Kidney capillary endothelial cell (primary cell): ENCODE measurements around the gene CARD19.
"Not testable (repeated sequence)": the region's sequence is repeated elsewhere in the genome, so short reads cannot be mapped to it uniquely, and the experiment has no call there.

Experiments used
- DNase-seq: peaks from one replicate; pipeline ENCODE4 v3.0.0-alpha.2; 2018; ENCODE audit warnings: low spot score

CARD19 gene

DNA sequence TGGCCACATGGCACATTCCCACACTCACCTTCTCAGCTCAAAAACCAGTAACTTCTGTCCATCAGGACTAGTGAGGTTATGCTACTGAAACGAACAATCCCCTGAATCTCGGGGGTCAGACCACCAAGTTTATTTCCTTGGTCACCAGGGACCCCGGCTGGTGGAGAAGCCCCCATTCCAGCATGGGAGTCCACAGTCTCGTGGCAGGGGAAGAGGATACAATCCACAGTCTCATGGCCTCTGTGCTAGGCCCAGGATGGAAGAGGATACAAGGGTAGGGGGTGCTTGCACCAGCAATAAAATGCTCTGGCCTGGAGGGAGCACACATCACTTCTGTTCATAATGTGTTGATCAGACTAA is 7.4 kb upstream of the CARD19 start:
- no peak for DNase-seq

DNA sequence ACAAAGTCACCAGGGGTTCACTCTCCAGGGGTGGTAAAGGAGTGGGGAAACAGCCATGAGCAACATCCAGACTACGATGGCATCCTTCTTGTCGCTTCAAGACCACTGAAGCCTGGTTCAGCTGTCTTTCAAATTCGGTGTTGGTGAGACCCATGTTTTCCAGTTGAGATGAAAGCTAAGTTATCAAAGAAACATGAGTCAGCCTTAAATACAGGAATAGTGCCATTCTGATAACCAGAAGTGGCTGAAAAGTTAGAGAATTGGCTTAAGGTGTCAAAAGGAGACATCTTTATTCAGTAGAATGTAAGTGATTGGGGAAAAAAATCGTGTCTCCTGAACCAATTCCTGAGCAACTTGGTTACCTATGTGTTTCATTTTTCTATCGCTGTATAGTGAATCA is 7.0 kb upstream of the CARD19 start:
- no peak for DNase-seq

DNA sequence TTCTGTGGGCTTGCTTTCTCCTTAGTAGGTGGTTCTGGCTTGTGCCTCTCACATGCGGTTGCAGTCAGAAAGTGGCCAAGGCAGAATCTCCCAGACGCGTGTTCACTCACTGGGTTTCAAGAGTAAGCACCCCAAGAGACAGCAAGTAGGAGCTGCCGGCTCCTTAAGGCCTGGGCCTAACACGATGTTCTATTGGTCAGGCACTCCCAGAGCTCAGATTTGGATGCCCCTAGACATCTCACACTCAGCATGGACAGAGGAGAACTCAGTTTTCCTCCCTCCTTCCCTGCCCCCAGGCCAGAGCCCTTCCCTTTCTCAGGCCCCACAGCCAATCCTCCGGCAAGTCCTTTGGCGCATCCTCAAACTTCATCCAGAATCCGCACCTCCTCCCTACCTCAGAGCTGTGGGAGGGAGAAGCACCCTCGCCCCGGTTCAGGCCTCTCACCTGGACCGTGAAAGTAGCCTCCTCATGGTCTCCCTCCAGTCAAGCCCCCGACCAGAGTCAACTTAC is 6.5 kb upstream of the CARD19 start:
- no peak for DNase-seq

DNA sequence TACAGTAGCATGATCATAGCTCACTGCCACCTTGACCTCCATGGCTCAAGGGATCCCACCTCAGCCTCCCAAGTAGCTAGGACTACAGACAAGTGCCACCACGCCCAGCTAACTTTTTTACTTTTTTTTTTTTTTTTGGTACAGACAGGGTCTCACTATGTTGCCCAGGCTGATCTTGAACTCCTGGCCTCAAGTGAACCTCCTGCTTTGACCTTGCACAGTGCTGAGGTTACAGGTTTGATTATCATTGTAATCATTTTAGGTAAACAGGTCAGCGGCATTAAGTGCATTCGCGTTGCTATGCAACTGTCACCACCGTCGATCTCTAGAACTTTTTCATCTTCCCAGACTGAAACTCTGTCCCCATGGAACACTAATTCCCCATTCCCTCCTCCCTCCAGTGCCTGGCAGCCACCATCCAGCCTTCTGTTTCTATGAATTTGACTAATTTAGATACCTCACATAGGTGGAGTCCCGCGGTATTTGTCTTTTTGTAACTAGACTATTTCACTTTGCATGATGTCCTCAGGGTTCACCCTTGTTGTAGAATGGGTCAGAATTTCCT is 5.8 kb upstream of the CARD19 start:
- DNase-seq: no peak

DNA sequence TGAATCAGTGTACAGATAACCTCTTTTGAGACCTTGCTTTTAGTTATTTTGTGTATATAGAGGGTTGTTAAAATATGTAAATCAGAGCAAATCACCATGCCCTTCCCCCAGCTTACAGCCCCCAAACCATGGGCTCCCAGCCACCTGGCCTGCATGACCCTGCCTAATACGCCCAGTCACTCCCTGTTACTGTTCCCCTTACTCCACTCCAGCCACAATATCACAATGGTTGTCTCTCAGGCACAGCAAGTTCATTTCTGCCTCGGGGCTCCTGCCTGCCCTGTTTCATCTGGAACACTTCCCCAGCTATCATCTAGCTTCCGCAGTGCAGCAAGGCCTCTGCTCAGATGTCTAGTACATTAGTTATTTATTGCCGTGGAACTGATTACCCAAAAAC is 5.0 kb upstream of the CARD19 start:
- no peak for DNase-seq

DNA sequence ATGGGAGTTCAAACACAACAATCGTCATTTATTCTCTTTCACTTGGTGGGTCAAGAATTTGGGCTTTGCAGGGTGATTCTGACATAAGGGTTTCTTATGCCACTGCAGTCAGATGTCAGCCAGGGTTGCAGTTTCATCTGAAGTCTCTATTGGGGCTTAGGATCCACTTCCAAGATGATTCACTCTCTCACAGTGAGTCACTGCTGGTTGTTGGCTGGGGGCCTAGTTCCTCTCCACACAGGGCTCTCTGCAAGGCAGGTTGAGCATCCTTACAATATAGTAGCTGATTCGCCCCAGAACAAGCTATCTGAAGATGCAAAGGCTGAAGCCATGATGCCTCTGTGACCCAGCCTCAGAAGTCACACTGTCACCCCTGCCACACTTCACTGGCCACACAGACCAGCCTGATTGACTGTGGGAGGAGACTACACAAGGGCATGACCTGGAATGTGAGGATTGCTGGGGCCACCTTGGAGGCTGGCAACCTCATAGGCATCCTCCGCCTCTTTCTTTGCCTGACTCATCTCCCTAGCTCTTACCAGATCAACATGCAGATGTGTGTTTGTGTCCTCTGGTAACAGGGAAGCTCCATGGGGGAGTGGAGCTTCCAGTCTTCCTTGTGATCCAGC is 4.5 kb upstream of the CARD19 start:
- DNase-seq: peak; percentile 38

DNA sequence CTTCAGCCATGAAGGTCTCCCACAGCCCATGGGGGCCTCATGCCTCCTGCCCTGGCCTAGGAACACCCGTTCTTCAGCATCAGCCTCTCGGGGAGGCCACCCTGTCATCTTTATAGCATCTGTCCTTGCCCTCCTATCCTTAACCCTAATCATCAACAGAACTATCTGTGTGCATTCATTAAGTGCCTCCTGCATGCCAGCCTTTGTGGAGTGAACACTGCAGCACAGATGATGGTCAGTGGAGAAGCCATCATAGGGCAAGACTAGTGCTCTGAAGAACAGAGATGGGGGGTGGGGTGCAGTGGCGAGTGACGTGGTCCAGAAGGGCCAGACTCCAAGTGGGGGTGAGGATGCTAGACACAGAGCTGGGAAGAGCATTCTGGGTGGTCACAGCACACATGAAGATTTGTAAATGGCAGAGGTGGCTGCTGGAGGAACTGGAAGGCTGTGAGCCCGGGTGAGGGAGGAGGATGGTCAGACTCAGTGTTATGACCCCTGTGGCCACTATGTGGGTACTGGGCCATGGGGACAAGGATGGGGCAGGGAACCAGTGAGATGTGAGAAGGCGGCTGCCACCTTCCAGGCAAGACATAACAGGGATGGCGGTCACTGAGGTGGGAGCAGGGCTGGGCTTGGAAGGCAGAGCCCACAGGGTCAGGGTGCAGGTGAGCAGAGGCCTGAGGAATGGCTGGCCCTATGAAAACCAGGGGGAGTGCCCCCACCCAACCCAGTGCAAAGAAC is 3.6 kb upstream of the CARD19 start:
- DNase-seq: no peak

DNA sequence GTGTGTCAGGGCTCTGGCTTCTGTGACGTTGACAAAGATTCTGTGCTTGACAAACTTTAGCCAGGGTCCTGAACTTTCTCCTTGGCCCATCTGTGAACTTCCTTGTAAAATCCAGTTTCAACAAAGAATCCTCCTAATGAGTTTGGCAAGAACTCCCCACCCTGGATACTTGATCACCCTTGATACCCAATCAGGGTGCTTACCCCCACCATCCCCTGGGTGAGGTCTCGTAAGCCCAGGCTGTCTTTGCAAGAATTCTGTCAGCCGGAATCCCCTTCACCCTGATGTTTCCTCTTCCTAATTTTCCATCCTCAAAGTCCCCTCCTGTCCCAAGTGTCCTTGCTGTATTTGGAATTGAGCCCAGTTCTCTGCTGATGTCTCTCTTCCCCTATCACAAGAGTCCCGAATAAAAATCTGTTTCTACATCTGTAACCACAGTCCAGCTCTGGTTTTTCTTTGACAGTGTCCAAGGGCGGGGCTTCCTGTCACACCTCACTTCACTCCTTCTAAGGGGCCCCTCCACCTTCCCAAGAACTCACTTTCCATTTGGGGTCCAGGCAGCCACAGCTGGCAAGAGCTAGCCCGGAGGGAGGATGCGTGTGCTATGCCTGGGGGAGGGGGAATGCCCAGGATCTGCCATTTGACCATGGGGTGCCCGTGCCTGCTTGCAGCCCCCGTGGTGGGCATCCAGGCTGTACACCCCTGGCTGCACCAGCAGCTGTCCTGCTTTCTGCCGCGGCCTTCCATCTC is 2.7 kb upstream of the CARD19 start:
- DNase-seq: no peak

DNA sequence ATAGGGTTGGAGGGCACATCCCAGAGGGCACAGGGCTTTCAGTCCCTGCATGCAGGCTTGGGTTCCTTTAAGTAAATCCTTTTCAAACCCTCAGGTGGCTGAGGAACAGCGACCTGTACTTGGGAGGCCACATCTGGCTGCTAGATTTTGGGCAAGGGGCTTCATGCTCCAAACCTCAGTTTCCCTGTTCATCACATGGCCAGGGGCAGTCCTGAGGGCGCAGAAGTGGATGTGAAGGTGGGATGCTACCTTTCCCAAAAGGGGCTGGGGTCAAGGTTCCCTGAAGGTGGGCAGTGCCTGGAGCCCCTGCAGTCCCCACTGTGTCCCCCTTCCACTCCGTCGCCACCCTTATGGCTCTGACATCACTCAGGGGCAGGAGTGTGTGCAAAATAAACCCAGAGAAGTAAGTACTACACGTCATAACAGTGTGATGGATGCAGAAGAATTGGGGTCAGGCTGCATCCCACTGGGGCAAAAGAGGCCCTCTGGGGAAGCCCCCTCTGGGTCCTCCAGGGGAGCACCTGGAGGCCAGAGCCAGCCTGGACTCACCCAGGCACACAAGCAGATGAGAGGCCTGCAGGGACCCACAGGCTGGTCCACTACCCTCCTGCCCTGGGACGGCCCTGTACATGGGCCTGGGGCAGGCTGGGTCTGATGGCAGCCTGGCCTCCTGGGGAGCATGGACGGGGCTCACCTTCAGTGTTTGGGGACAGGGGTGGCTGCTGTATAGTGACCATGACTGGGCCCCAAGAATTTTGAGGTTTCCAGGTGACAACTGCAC is 1.9 kb upstream of the CARD19 start:
- DNase-seq: no peak

DNA sequence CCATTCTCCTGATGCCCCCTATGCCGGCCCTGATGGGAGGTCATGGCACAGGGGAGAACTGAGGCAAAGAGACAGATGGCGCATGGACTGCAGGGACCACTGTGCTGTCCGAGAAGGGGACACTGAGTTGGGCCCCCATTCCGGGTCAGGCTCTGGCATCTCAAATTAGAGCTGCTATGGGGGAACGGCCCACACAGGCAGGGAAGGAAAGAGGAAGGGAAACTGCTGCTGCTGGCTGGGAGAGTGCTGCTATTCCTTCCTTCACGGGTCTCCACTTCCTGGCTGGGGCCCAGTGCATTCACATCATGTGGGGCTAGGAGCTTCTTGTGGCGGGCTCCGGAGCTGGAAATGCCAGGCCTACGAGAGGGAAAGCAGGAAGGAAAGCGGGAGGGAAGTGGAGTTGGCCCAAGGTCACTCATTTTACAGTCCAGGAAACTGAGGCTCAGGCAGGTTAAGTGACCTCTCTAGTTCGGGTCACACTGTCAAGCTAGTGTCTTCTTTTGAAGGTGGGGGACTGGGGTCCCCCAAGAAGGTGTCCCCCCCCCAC is 1.3 kb upstream of the CARD19 start:
- DNase-seq: no peak

DNA sequence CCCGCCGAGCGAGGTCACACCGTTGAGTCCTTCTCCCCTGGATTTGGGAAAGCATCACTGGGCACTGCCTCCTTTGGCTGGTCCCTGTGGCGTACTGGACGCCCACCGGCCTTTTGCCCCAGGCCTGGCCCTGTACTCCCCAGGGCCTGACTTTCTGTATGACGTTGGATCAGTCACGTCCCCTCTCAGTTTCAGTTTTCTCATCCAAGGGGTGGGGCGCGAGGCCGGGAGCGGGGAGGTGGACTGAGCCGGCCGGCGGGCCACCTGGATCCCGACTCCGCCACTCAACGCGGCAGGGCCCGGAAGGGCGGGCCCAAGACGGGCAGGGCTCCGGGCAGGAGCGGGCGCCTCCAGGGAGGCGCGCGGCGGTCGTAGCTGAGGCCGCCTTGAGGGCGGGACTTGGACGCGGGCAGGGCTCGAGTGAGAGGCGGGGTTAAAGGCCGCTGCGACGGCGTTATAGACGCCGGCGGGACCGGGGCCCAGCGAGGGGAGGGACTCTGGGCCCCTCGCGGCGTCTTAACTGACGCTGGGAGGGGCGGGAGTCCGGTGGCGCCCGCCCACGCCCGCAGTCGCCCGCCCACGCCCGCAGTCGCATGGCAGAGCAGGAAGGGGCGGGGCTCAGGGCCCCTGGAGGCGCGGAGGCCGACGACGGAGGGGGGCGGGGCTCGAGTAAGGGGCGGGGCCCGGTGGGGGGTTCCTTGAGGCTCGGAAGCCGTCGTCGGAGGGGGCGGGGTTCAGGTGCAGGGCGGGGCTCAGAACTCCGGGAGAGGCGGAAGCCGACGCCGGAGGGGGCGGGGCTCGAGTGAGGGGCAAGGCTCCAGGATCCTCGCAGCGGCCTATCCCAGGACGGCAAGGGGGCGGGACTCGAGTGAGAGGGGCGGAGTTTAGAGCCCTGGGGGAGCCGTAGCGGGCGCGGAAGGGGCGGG is 549 bp upstream of the CARD19 start:
- peak; percentile 99 for DNase-seq

DNA sequence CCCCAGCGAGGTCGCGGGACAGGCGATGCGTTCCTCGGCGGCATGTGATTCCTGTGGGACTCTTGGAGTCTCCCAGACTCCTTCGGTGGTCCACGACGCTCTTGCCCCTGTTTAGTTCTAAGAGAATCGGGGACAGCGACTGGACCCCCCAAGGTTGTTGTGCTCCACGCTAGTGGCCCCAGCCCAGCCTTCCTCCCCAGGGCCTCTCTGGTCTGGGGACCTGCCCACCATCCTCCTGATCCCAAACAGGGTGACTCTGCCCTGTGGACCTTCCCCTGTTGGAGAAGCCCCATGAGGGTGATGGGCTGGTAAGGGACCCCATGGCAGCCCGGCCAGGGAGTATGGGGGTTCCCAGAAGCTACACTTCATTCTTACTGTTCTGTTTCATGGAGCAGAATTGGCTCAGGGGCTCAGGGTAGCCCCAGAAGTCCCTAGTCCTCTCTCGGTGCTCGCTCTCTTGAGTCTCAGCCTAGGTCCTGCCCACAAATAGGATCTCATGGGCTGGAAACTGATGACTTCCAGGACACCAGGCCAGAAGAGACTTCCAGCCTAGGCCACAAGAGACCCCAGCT is 880 bp downstream of the CARD19 start:
- DNase-seq: no peak

DNA sequence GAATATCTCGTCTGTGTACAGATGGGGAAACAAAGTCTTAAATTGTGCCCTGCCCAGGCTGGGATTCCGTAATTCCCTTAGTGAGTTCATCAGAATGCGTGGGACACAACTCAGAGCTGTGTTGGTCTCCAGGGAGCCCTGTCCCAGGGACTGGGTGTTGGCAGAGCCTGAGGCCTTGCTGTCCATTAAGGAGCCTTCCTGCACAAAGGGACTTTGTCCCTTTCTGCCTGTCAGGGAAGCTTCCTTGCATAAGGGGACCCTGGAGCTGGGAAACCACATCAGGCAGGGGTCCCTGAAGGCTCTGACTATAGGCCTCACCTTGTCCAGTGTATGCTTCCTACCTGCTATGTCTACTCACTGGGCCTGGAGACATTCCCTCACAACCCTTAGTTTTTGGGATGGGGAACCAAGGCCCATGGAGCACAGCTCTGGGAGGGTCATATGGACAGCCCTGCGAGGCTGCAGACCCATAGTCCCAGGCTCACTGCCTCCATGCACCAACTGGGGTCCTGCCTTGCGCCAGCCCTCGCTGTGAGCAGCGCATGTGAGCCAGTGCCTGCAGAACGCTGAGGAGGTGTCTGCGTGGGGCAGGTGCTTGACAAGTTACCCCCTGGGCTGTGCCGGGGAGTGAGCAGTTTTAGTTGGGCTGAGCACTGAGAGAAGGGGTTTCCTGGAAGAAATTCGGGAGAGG is 1.6 kb downstream of the CARD19 start:
- no peak for DNase-seq

DNA sequence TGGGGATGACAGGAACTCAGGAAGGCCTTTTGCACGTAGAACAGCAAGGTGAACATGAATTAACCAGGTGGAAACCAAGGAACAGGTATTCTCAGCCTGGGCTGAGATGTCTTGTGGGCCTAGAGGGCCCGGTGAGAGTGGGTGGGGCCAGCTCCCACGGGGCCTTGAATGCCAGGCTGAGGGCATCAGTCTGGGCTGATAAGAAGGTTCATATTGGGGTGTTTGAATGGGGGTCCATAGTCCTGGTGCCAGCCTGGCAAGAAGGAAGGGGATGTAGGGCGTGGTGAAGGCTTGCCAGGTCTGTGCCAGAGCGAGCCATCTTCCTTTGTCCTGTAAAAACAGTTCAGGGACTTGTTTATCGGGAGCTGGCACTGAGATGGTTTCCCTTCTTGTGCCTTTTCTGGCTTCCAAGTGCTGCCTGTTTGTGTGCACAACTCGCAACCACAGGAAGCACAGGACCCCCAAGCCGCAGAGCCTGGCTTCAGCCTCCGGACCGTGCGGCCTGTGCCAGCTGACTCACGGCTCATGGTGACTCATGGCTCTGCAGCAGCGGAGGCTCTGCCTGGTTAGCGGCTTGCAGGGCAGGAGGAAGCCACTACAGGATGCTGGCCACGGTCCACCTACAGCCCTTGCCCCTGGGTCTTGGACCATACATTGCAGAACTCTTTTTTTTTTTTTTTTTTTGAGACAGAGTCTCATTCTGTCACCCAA is 2.4 kb downstream of the CARD19 start:
- DNase-seq: peak; percentile 93

DNA sequence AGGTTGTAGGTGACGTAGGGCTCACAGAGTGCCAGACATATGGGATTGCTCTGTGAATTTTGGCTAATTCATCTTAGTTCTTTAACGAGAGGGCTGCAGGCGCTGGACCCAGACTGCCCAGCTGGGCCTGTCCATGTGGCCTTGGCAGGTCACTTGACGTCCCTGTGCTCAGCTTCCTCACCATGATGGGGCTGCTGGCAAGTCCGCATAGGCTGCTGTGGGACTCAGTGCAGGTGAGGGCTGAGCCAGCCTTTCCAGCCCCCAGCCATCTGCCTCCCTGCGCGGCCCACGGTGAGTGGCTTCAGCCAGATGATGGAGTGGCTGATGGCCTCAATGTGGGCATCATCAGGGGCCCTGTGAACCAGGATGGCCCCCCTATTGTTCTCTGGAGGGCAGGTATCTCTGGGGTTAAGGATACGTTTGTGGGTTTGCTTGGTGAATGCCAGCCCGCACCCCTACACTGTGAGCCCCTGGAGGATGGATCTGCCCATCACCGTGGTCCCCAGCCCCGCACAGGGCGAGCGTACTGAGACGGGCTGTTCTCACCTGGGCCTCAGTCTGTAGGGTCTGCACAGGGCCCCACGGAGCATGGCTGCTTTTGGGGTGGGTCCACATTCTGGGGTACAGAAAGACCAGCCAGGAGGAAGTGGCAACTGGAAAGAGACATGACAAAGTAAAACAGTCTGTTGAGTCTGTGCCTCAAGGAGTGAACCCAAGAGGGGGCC is 3.7 kb downstream of the CARD19 start:
- no peak for DNase-seq

DNA sequence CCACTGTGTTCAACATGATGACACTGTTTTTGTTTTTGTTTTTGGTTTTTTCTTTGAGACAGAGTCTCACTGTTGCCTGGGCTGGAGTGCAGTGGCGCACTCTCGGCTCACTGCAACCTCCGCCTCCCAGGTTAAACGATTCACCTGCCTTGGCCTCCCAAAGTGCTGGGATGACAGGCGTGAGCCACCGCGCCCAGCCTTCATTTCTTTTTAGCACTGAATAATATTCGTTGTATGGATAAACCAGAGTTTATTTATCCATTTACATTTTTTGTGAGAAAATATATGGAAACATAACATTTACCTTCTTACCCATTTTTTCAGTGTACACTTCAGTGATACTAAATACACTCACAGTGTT is 4.2 kb downstream of the CARD19 start:
- DNase-seq: no peak

DNA sequence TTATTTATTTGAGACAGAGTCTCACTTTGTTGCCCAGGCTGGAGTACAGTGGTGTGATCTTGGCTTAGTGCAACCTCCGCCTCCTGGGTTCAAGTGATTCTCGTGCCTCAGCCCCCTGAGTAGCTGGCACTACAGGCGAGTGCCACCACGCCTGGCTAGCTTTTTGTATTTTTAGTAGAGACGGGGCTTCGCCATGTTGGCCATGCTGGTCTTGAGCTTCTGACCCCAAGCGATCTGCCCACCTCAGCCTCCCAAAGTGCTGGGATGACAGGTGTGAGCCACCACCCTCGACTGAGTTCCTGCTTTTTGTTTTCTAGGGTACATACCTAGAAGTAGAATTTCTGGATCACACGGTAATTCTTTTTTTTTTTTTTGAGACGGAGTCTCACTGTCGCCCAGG is 5.1 kb downstream of the CARD19 start:
- not testable (repeated sequence) for DNase-seq

DNA sequence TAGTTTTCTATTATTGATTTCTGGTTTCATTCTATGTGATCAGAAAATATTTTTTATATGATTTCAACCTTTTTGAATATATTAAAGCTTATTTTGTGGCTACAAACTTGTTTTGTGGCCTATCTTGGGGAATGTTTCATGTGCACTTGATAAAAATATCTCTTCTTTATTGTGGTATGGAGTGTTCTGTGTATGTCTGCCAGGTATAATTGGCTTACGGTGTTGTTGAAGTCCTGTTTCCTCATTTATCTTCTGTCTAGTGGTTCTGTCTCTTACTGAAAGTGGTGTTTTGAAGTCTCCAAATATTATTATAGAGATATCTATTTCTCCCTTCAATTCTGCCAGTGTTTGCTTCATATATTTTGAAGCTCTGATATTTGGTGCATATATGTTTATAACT is 9.6 kb downstream of the CARD19 start:
- no peak for DNase-seq
